Ovary (tissue), 3 donors: ENCODE measurements around the gene NBEAL2.

Experiments used
- EP300 ChIP-seq: sonication (generic); formaldehyde crosslinking; IDR thresholded peaks from one replicate; pipeline ENCODE4 v1.6.1; 2017; ENCODE audit warnings: antibody characterized with exemption
- POLR2A ChIP-seq: fragments of 450-650 bp; IDR thresholded peaks from one replicate; pipeline ENCODE4 v1.6.1; 2017; ENCODE audit warnings: antibody characterized with exemption, mild to moderate bottlenecking, moderate library complexity
- TF ChIP-seq, protein P1 (sequence below), 3 donors: fragments of 450-650 bp in 2 of 3; fragments of 200-600 bp in 1 of 3; IDR thresholded peaks; one replicate each; pipeline versions ENCODE4 v1.5.1 to v1.8.0; 2016 to 2022; ENCODE audit warnings: antibody characterized with exemption in 3 of 3, mild to moderate bottlenecking in 1 of 3
- donor health status: DM: no; HTN: no; CAD: no.

DNA sequence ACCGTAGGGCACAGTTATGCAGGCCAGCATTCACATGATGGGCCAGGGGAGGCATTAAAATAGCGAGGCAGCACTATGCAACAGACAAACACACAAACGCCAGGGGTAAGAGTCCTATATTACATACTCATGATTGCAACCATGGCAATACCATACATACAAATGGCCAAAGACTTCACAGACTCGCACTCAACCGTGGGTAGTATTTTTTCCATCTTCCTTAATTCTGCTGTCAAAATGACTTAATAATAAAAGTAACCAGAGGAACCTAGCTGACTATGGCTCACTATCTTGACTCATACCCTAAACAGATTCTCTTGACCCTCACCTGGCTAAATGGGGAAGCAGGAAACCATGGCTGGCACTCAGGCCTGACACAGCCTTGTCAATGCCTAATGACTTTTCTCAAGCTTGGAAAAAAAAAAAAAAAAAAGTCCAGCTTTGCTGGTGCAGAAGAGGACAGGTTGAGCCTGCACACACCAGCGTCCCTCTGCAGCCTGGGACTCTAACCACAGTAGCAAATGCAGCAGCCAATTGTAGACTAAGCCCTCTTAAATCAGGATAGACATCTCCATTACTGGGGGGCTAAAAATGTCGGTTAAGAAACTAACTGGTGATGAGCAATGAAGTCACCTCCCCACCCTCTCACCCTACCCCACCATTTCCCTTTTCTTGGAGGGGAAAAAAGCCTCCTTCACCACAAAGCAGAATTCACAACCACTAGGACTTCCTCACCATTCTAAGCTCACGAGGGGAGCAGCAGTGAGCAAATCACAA is 26.0 kb upstream of the NBEAL2 start:
- TF ChIP-seq, protein P1, sequence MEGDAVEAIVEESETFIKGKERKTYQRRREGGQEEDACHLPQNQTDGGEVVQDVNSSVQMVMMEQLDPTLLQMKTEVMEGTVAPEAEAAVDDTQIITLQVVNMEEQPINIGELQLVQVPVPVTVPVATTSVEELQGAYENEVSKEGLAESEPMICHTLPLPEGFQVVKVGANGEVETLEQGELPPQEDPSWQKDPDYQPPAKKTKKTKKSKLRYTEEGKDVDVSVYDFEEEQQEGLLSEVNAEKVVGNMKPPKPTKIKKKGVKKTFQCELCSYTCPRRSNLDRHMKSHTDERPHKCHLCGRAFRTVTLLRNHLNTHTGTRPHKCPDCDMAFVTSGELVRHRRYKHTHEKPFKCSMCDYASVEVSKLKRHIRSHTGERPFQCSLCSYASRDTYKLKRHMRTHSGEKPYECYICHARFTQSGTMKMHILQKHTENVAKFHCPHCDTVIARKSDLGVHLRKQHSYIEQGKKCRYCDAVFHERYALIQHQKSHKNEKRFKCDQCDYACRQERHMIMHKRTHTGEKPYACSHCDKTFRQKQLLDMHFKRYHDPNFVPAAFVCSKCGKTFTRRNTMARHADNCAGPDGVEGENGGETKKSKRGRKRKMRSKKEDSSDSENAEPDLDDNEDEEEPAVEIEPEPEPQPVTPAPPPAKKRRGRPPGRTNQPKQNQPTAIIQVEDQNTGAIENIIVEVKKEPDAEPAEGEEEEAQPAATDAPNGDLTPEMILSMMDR (IDR thresholded peaks at IDR 0.05), result no peak
- TF ChIP-seq POLR2A (no peak), EP300 (no peak)
